ENCODE measurements around the gene PKDREJ. TPM values are rescaled to one million over a fixed set of nuclear protein-coding genes. Genes with fewer than 3 reads are reported as not detected.

Gene PKDREJ
- total RNA-seq, 1 donor from 2014 or later, result under 0.01 TPM

GRCh38 chr22:46290121-46290842 lies 27.1 kb upstream of the PKDREJ start:
- DNase-seq, result no peak

- no peak for DNase-seq
Measured at GRCh38 chr22:46289244-46289891, 26.2 kb upstream of the PKDREJ start.

GRCh38 chr22:46288846-46289243 lies 25.7 kb upstream of the PKDREJ start:
- DNase-seq, result no peak

GRCh38 chr22:46287873-46288751 lies 25.0 kb upstream of the PKDREJ start:
- DNase-seq, result no peak

- no peak for DNase-seq
Measured at GRCh38 chr22:46286941-46287872, 24.1 kb upstream of the PKDREJ start.

DNA sequence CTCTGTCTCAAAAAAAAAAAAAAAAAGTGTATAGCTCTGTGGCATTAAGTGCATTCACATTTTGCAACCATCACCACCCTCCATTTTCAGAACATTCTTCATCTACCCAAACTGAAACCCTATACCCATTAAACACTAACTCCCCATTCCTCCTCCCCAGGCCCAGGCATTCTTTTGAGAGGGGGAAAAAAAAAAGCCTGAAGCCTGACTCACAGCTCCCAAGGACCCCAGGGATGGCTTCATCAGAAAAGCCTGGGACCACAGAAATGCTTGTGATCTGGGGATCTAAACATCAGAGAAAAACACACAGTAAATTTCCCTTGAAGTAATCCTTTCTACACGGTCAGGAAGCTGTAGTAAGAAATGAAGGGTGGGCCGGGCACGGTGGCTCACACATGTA lies 22.9 kb upstream of the PKDREJ start:
- no peak for DNase-seq

GRCh38 chr22:46281866-46282678 lies 18.9 kb upstream of the PKDREJ start:
- DNase-seq, result no peak

GRCh38 chr22:46280999-46281623 lies 18.0 kb upstream of the PKDREJ start:
- DNase-seq, result no peak

DNA sequence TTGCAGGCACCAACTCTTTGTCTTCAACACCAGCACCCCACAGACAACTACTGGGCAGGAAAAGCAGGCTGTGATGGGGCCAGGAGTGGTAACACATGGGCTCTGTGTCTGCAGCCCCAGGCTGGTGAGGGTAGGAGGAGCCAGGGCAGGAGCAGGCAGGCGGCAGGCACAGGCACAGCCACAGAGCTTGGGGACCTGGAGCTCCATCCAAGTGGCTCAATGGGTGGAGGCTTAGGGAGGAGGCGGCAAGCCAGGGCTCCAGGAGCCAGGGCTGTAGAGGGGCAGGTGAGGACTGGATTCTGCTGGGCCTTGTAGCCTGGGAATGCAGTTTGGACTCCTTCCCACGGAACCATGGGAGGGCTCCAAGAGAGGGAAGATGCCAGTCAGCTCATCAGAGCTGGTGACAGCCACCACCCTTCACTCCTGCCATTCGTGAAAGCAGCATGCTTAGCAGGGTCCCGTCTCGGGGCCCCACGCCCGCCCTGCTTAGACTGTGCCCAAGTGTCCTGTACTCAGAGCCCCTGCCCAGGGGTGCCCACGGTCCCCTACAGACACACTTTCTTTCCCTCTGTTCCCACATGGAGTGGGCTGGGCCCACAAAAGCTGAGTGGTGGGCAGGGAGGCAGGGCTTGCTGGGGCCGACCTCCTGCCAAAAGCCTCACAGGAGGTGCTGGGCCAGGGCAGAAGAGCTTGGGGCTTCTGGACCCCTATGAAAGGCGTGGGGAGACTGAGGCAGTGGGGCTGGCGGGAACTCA lies 17.1 kb upstream of the PKDREJ start:
- no peak for DNase-seq

DNA sequence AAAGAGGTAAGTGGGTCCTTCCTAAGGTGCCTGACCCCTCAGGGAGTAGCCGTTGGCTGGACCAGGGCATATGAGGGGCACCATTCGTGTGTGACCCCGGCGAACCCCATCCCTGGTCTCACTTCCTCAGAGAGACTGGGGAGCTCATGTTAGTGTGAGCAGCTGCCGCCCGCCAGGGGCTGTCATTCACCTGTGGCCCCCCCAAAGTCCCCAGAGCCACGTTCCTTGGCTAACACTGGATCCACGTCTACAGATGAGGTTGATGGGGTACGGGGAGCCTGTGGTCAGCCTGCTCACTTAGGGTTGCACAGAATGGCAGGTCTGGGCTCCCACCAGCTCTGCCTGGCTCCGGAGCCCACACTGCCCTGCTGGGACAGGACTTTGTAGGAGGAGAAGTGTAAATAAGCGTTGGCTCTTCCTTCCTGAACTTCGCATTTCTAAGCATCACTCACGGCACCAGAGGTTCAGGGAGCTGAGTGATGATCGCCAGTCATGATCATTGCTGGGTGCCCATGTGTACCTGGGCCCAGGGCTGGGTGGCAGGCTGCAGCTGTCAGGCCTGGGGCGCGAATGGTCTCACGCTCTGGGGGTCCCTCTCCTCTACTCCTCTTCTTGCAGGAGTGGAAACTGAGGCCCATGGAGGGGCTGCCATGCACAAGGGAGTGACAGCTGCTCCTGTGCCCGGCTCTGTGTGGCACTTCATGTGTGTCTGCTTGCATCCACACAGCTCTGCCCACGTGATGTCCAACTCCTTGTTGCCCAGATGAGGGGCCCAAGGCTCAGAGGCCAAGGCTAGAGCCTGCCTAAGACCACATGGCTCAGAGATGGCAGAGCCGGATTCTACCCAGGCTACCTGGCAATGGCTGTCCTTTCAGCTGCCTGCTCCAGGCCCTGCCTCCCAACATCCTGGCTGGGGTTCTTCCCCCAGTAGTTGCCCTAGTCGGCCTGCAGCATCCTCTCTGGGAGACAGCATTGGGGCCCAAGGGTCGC lies 15.8 kb upstream of the PKDREJ start:
- no peak for DNase-seq

GRCh38 chr22:46276563-46276962 lies 13.4 kb upstream of the PKDREJ start:
- DNase-seq, result no peak

GRCh38 chr22:46275455-46276122 lies 12.4 kb upstream of the PKDREJ start:
- no peak for DNase-seq

- DNase-seq, result no peak
Measured at GRCh38 chr22:46274381-46274780, 11.2 kb upstream of the PKDREJ start.

DNA sequence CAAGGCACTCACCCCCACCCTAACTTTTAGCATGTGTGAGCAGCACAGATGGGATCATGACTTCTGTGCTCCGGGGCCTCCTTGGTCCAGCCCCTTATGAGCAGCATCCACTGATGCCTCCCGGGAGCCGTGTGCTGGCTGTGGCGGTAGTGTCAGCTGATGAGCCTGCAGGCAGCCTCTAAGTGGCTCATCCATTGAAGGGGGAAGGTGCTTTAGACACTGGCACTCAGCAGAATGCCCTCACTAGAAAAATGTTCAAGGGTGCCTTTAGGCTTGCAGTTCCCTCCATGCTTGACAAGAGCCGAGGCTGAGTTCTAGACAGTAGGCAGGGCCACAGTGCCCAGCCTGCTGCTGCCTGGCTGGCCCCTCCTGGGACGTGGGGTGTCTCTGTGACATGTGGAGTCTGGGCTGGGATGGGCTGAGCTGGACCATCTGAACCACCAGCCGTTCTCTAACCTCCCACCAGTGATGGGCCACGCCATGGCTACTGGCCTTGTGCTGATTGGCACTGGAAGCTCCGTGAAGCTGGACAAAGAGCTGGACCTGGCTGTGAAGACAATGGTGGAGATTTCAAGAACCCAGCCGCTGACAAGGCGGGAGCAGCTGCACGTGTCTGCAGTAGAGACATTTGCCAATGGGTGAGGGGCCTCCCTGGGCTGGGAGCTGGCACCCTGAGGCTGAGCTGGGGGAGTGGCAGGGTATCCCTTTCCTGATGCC lies 10.4 kb upstream of the PKDREJ start:
- DNase-seq, result no peak

- no peak for DNase-seq
Measured at GRCh38 chr22:46272762-46273431, 9.8 kb upstream of the PKDREJ start.

DNA sequence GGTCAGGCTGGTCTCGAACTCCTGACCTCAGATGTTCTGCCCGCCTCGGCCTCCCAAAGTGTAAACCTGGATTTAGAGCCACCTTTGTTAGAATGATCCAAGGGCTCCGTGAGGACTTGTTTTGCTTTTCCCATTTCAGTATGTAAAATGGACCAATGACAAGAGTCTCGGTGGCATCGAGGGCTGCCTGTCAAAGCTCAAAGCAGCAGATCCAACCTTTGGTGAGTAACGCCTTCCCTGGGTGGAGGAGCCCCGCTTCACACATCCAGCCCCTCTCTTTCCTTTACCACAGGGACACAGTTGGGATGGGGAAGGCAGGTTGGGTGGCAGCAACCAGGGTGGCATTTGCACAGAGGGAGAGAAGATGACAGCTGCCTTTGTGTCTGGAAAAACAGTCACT lies 9.1 kb upstream of the PKDREJ start:
- no peak for DNase-seq

DNA sequence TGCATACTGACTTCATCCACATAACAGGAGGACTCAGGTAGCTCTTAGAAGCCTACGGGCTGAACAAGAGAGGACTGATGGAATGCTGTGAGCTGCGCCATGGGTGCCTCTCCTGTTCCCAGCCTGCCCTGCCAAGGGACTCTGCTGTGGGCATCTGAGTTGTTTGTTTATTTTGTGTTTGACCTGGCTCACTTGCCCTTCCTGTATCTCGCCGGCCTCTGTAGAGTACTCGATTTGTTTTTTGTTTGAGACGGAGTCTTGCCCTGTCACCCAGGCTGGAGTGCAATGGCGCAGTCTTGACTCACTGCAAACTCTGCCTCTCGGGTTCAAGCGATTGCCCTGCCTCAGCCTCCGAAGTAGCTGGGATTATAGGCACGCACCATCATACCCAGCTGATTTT lies 6.4 kb upstream of the PKDREJ start:
- DNase-seq, result no peak

Measured in occipital lobe (tissue), 2 donors.